Hepatocyte (in vitro differentiated cells): ENCODE results near the gene CLIP2. TPM values are rescaled to one million over a fixed set of nuclear protein-coding genes. Genes with fewer than 3 reads are reported as not detected.
"Not testable (repeated sequence)": the region's sequence is repeated elsewhere in the genome, so short reads cannot be mapped to it uniquely, and the experiment has no call there.

ENCODE experiments used
- DNase-seq: peaks from one replicate; pipeline ENCODE4 v3.0.0-alpha.2; 2016; ENCODE audit warnings: low spot score
- H2AFZ ChIP-seq: fragments of 200-600 bp; sonication (generic); 2 replicates; pipeline ENCODE4 v1.6.0; 2016; ENCODE audit warnings: antibody characterized with exemption, mild to moderate bottlenecking
- H3K27ac ChIP-seq: fragments of 200-600 bp; sonication (generic); 2 replicates; pipeline ENCODE4 v1.5.1; 2016; ENCODE audit warnings: mild to moderate bottlenecking
- H3K27me3 ChIP-seq: fragments of 200-600 bp; sonication (generic); 2 replicates; pipeline ENCODE4 v1.6.1; 2016
- H3K36me3 ChIP-seq: fragments of 200-600 bp; sonication (generic); replicated peaks from 2 replicates; pipeline ENCODE4 v1.5.1; 2016; ENCODE audit warnings: low read depth; ENCODE audit not compliant: insufficient read depth
- H3K4me1 ChIP-seq: fragments of 200-600 bp; sonication (generic); 2 replicates; pipeline ENCODE4 v1.5.1; 2016; ENCODE audit warnings: mild to moderate bottlenecking, moderate library complexity; ENCODE audit not compliant: insufficient read depth
- H3K4me2 ChIP-seq: fragments of 200-600 bp; sonication (generic); 2 replicates; pipeline ENCODE4 v1.6.0; 2016
- H3K4me3 ChIP-seq: fragments of 200-600 bp; sonication (generic); 2 replicates; pipeline ENCODE4 v1.5.1; 2016; ENCODE audit warnings: mild to moderate bottlenecking
- H3K79me2 ChIP-seq: fragments of 200-600 bp; sonication (generic); 2 replicates; pipeline ENCODE4 v1.6.0; 2017; ENCODE audit warnings: mild to moderate bottlenecking
- H3K9me2 ChIP-seq: fragments of 200-600 bp; sonication (generic); replicated peaks from 2 replicates; pipeline ENCODE4 v1.6.0; 2017; ENCODE audit warnings: mild to moderate bottlenecking; ENCODE audit not compliant: insufficient read depth
- H3K9me3 ChIP-seq: fragments of 200-600 bp; sonication (generic); 2 replicates; pipeline ENCODE4 v1.5.1; 2016; ENCODE audit warnings: low read depth, mild to moderate bottlenecking
- H4K20me1 ChIP-seq: fragments of 200-600 bp; sonication (generic); 2 replicates; pipeline ENCODE4 v1.6.0; 2016; ENCODE audit warnings: mild to moderate bottlenecking; ENCODE audit not compliant: insufficient read depth, poor library complexity, severe bottlenecking
- CTCF ChIP-seq: fragments of 200-600 bp; sonication (generic); IDR thresholded peaks from 2 replicates; pipeline ENCODE4 v1.5.1; 2016; ENCODE audit warnings: antibody characterized with exemption, mild to moderate bottlenecking; ENCODE audit not compliant: poor library complexity
- EZH2 ChIP-seq: fragments of 200-600 bp; sonication (generic); IDR thresholded peaks from 2 replicates; pipeline ENCODE4 v1.6.1; 2016; ENCODE audit warnings: antibody characterized with exemption, mild to moderate bottlenecking, borderline replicate concordance
- EZH2phosphoT487 ChIP-seq: fragments of 200-600 bp; sonication (generic); IDR thresholded peaks from one replicate; pipeline ENCODE4 v1.6.1; 2018; ENCODE audit warnings: antibody characterized with exemption, mild to moderate bottlenecking, low read depth, moderate library complexity; ENCODE audit not compliant: unreplicated experiment, severe bottlenecking
- WGBS: methylation state at CpG from one replicate; pipeline ENCODE4 v1.1.6; 2016; ENCODE audit warnings: low lambda C conversion rate; ENCODE audit errors: missing lambda C conversion rate; 5-methylcytosine and 5-hydroxymethylcytosine counted together
- polyA plus RNA-seq: library from polyadenylated mRNA; unstranded; fragments of >200 nt; fragmentation: Nextera tagmentation; extraction: Ambion mirVana; gene quantifications from 2 replicates; pipeline ENCODE4 v1.2.1, GENCODE V29; 2016
- total RNA-seq: library from RNA; depleted of rRNA; stranded (reverse); fragments of >200 nt; gene quantifications from 2 replicates; pipeline ENCODE4 v1.2.3, GENCODE V29; 2014

Gene CLIP2
- total and polyA plus RNA-seq, 2 experiments from 2014 or later, result 17.9 to 28.5 TPM

DNA sequence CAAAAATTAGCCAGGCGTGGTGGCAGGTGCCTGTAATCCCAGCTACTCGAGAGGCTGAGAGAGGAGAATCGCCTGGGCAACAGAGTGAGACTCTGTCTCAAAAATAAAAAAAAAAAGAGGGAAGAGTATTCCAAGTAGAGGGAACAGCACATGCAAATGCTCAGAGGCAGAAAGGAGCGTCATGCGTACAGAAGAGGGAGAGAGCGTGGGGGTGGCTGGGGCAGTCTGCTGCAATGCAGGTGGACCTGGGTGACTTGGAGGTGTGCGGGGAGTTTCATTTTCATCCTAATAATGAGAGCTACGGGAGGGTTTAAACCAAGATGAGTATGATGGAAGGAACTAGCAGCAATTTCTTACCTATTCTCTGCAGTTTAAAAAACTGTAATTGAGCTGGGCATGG is 28.8 kb downstream of the CLIP2 start:
- no peak for DNase-seq
- Histone ChIP-seq H3K9me2 (no peaks in the 10 kb centered on the region), H3K4me1 (no peaks in the 10 kb centered on the region), H3K4me3 (no peak overlapping the region), H3K79me2 (peaks cover 6% of the 10 kb centered on the region), H3K9me3 (no peaks in the 10 kb centered on the region), H4K20me1 (peaks cover 5% of the 10 kb centered on the region), H3K27ac (no peak overlapping the region), H2AFZ (no peak overlapping the region), H3K4me2 (no peak overlapping the region), H3K36me3 (no peaks in the 10 kb centered on the region), H3K27me3 (no peaks in the 10 kb centered on the region)
- TF ChIP-seq EZH2 (no peak), CTCF (no peak), EZH2phosphoT487 (no peak)
- WGBS, result 97% methylated on average over 8 of the region's 8 CpGs

GRCh38 chr7:74320645-74321221 is 31.5 kb downstream of the CLIP2 start:
- DNase-seq, result no peak
- WGBS, result 82% methylated on average over 9 of the region's 9 CpGs
- no peaks in the 10 kb centered on the region for H4K20me1 ChIP-seq

DNA sequence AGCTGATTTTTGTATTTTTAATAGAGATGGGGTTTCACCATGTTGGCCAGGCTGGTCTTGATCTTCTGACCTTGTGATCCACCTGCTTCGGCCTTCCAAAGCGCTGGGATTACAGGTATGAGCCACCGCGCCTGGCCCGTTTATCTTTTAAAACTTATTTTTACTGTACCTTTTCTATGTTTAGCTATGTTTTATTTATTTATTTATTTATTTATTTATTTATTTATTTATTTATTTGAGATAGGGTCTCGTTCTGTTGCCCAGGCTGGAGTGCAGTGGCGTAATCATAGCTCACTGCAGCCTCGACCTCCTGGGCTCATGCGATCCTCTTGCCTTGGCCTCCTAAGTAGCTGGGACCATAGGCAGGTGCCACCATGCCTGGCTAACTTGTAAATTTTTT is 33.7 kb downstream of the CLIP2 start:
- H3K36me3 ChIP-seq, DNase-seq, H3K4me1 ChIP-seq, H3K27ac ChIP-seq, H3K9me2 ChIP-seq, H3K4me3 ChIP-seq, H3K4me2 ChIP-seq, H2AFZ ChIP-seq, H4K20me1 ChIP-seq, H3K79me2 ChIP-seq, H3K9me3 ChIP-seq, H3K27me3 ChIP-seq: not testable (repeated sequence)
- over 99% methylated on average over 9 of the region's 9 CpGs for WGBS

More at GRCh38 chr7:74320645-74321221, 31.5 kb downstream of the CLIP2 start:
- H2AFZ ChIP-seq, result no peak overlapping the region
- no peaks in the 10 kb centered on the region for H3K9me3 ChIP-seq
- no peak overlapping the region for H3K4me2 ChIP-seq
- H3K4me3 ChIP-seq, result no peak overlapping the region
- H3K27me3 ChIP-seq, result no peaks in the 10 kb centered on the region
- no peaks in the 10 kb centered on the region for H3K36me3 ChIP-seq
- no peaks in the 10 kb centered on the region for H3K9me2 ChIP-seq
- H3K79me2 ChIP-seq, result peaks cover 4% of the 10 kb centered on the region
- no peak overlapping the region for H3K27ac ChIP-seq
- TF ChIP-seq CTCF, result no peak
- TF ChIP-seq EZH2, result no peak
- no peak for TF ChIP-seq EZH2phosphoT487
- H3K4me1 ChIP-seq, result no peaks in the 10 kb centered on the region

- no peaks in the 10 kb centered on the region for H3K9me3 ChIP-seq
- H2AFZ ChIP-seq, result no peak overlapping the region
- H3K4me1 ChIP-seq, result no peaks in the 10 kb centered on the region
- H3K4me3 ChIP-seq, result no peak overlapping the region
- no peaks in the 10 kb centered on the region for H3K9me2 ChIP-seq
- no peak overlapping the region for H3K4me2 ChIP-seq
- no peaks in the 10 kb centered on the region for H4K20me1 ChIP-seq
- H3K79me2 ChIP-seq, result no peaks in the 10 kb centered on the region
- no peaks in the 10 kb centered on the region for H3K27me3 ChIP-seq
- H3K27ac ChIP-seq, result no peak overlapping the region
- DNase-seq, result no peak
- TF ChIP-seq EZH2phosphoT487 (no peak), EZH2 (no peak), CTCF (no peak)
- 90% methylated on average over 12 of the region's 12 CpGs for WGBS
- H3K36me3 ChIP-seq, result no peaks in the 10 kb centered on the region
Observed at GRCh38 chr7:74324531-74325209, 35.5 kb downstream of the CLIP2 start.
